OCI-LY3 (cell line): Measurements from ENCODE around the gene ESYT2.

ENCODE experiments used
- H2AFZ ChIP-seq: fragments of 200-600, 300-600 bp; shearing (Covaris generic); 2 replicates; pipeline ENCODE4 v1.6.0; 2014; ENCODE audit warnings: antibody characterized with exemption, low read depth, low read length
- H3K27ac ChIP-seq: fragments of 200-600, 300-600 bp; sonication (generic); 2 replicates; pipeline ENCODE4 v1.5.1; 2014; ENCODE audit warnings: mild to moderate bottlenecking, low read length, moderate library complexity, mixed read lengths
- H3K27me3 ChIP-seq: fragments of 200-600, 300-600 bp; sonication (generic); 2 replicates; pipeline ENCODE4 v1.6.1; 2014; ENCODE audit warnings: low read depth, low read length, mixed read lengths
- H3K36me3 ChIP-seq: fragments of 200-600, 300-600 bp; sonication (generic); replicated peaks from 2 replicates; pipeline ENCODE3; 2014; ENCODE audit warnings: low read depth, low read length, mixed read lengths
- H3K4me1 ChIP-seq: fragments of 300-600, 200-600 bp; sonication (generic); 2 replicates; pipeline ENCODE4 v1.6.1; 2014; ENCODE audit warnings: low read length, mixed read lengths
- H3K4me2 ChIP-seq: fragments of 200-600, 300-600 bp; sonication (generic); 2 replicates; pipeline ENCODE4 v1.6.1; 2014; ENCODE audit warnings: low read length, mixed read lengths
- H3K4me3 ChIP-seq: fragments of 300-600, 200-600 bp; sonication (generic); 2 replicates; pipeline ENCODE4 v1.5.1; 2014; ENCODE audit warnings: antibody characterized with exemption, mild to moderate bottlenecking, low read length, moderate library complexity
- H3K79me2 ChIP-seq: fragments of 300-600, 200-600 bp; shearing (Covaris generic); 2 replicates; pipeline ENCODE4 v1.6.1; 2014; ENCODE audit warnings: mild to moderate bottlenecking, low read length, mixed read lengths
- H3K9ac ChIP-seq: fragments of 300-600, 200-600 bp; shearing (Covaris generic); 2 replicates; pipeline ENCODE4 v1.6.0; 2014; ENCODE audit warnings: mild to moderate bottlenecking, low read length, moderate library complexity
- H3K9me3 ChIP-seq: fragments of 200-600, 300-600 bp; shearing (Covaris generic); 2 replicates; pipeline ENCODE4 v1.6.1; 2014; ENCODE audit warnings: low read length, mixed read lengths; ENCODE audit not compliant: insufficient read depth
- H4K20me1 ChIP-seq: fragments of 200-600, 300-600 bp; sonication (generic); 2 replicates; pipeline ENCODE4 v1.6.1; 2016; ENCODE audit warnings: low read length, mixed read lengths; ENCODE audit not compliant: insufficient read depth
- EZH2phosphoT487 ChIP-seq: fragments of 200-600 bp; shearing (Covaris generic); IDR thresholded peaks from 2 replicates; pipeline ENCODE4 v1.6.1; 2018; ENCODE audit warnings: antibody characterized with exemption, mixed run types, low read depth
- TF ChIP-seq, protein P1 (sequence below): fragments of 200-600, 300-600 bp; sonication (generic); IDR thresholded peaks from 2 replicates; pipeline ENCODE4 v1.5.1; 2014; ENCODE audit warnings: antibody characterized with exemption, low read length, low read depth

The ESYT2 gene

DNA sequence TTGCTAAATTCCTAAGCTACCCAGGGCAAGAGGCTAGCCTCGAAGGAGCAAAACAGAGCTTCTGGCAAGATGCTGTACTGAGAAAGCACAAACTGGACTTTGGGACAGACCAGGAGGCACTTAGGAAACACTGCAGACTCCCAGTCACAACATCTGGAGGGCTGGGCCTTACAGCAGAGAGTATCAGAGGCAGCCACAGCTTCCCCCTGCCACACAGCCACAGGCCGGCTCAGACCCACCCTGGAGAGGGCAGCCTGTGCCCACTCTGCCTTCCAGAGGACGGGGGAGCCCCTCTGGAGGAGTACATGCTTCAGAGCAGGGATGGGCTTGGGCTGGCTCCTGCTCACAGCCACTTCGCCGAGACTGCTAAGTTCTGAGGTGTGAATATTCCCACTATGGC is 17.4 kb downstream of the ESYT2 start:
- Histone ChIP-seq H3K27me3 (no peaks in the 10 kb centered on the region), H3K79me2 (peaks cover 42% of the 10 kb centered on the region), H3K9ac (no peak overlapping the region), H2AFZ (no peak overlapping the region), H3K4me2 (no peak overlapping the region), H3K4me1 (peaks cover 29% of the 10 kb centered on the region), H3K4me3 (no peak overlapping the region), H4K20me1 (no peaks in the 10 kb centered on the region), H3K36me3 (peaks cover 12% of the 10 kb centered on the region), H3K9me3 (no peaks in the 10 kb centered on the region), H3K27ac (no peak overlapping the region)
- no peak for TF ChIP-seq EZH2phosphoT487
- TF ChIP-seq, protein P1, sequence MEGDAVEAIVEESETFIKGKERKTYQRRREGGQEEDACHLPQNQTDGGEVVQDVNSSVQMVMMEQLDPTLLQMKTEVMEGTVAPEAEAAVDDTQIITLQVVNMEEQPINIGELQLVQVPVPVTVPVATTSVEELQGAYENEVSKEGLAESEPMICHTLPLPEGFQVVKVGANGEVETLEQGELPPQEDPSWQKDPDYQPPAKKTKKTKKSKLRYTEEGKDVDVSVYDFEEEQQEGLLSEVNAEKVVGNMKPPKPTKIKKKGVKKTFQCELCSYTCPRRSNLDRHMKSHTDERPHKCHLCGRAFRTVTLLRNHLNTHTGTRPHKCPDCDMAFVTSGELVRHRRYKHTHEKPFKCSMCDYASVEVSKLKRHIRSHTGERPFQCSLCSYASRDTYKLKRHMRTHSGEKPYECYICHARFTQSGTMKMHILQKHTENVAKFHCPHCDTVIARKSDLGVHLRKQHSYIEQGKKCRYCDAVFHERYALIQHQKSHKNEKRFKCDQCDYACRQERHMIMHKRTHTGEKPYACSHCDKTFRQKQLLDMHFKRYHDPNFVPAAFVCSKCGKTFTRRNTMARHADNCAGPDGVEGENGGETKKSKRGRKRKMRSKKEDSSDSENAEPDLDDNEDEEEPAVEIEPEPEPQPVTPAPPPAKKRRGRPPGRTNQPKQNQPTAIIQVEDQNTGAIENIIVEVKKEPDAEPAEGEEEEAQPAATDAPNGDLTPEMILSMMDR, result no peak

DNA sequence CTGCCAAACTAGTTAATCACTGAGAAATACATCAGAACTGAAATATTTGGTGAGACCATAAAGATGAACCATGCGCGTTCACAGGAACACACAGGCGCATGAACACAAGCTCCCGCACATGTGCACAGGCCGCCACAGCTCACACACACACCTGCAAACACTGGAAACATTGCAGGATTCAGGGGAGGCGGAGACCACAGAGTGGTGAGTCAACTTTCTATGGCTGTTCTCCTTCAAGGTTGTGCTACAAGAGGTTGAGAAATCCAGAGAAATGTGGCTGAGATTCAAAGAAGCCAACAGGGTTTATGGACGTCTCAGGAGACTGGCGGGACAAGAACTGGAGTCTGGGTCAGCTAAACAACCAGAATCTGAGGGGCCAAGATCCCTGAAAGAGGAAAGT is 17.8 kb downstream of the ESYT2 start:
- Histone ChIP-seq H3K9me3 (no peaks in the 10 kb centered on the region), H3K36me3 (peaks cover 14% of the 10 kb centered on the region), H3K4me1 (peaks cover 29% of the 10 kb centered on the region), H3K4me3 (no peak overlapping the region), H3K4me2 (no peak overlapping the region), H3K27me3 (no peaks in the 10 kb centered on the region), H3K27ac (no peak overlapping the region), H3K9ac (no peak overlapping the region), H3K79me2 (peaks cover 40% of the 10 kb centered on the region), H4K20me1 (no peaks in the 10 kb centered on the region), H2AFZ (no peak overlapping the region)
- no peak for TF ChIP-seq EZH2phosphoT487
- TF ChIP-seq, protein P1, result no peak

DNA sequence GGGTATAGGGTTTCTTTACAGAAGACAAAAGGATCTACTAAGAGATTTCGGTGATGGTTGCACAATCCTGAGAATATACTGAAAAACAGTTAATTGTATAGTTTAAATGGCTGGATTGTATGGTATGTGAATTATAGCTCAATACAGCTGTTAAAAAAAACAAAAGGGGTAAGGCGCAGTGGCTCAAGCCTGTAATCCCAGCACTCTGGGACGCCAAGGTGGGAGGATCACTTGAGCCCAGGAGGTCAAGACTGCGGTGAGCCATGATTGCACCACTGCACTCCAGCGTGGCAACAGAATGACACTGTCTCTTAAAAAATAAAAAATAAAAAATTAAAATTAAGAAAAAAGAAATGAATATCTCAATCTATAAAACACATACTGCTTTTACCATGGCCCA is 18.5 kb downstream of the ESYT2 start:
- Histone ChIP-seq H3K9ac (no peak overlapping the region), H3K27ac (no peak overlapping the region), H4K20me1 (no peaks in the 10 kb centered on the region), H3K4me1 (peaks cover 23% of the 10 kb centered on the region), H3K4me3 (no peak overlapping the region), H2AFZ (no peak overlapping the region), H3K9me3 (no peaks in the 10 kb centered on the region; the same call in 1 of the 2 replicates), H3K79me2 (peaks cover 33% of the 10 kb centered on the region), H3K27me3 (no peaks in the 10 kb centered on the region), H3K4me2 (no peak overlapping the region), H3K36me3 (peaks cover 19% of the 10 kb centered on the region)
- no peak for TF ChIP-seq EZH2phosphoT487
- TF ChIP-seq, protein P1, result no peak

DNA sequence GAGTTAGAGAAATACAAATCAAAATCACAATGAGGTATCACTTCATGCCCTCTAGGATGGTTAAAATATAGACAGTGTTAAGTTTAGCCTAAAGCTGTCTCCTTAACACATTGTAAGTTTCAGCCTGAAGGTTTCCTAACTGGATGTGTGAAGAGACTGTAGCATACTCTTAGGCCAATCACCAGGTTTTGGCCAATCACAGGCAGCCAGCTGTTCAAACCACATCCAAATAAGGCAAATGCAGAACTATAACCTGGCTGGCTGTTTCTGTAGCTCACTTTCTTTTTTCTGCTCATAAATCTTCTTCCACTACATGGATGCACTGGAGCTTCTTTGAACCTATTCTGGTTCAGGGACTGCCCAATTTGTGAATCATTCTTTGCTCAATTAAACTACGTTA is 19.7 kb downstream of the ESYT2 start:
- H3K79me2 ChIP-seq, result peaks cover 22% of the 10 kb centered on the region
- no peak overlapping the region for H2AFZ ChIP-seq
- TF ChIP-seq, protein P1, result no peak
- TF ChIP-seq EZH2phosphoT487, result no peak

More for the DNA sequence above, 19.7 kb downstream of the ESYT2 start:
- H3K27ac ChIP-seq, result no peak overlapping the region
- no peaks in the 10 kb centered on the region; the same call in 1 of the 2 replicates for H3K9me3 ChIP-seq
- H3K4me1 ChIP-seq, result peaks cover 11% of the 10 kb centered on the region
- no peaks in the 10 kb centered on the region for H4K20me1 ChIP-seq
- no peak overlapping the region for H3K4me2 ChIP-seq
- H3K27me3 ChIP-seq, result no peaks in the 10 kb centered on the region
- H3K36me3 ChIP-seq, result peaks cover 28% of the 10 kb centered on the region
- H3K9ac ChIP-seq, result no peak overlapping the region
- H3K4me3 ChIP-seq, result no peak overlapping the region
